ENCODE measurements around the gene AMZ2. TPM values are rescaled to one million over a fixed set of nuclear protein-coding genes. Genes with fewer than 3 reads are reported as not detected.

The AMZ2 gene
- total RNA-seq: 10 to 100 TPM in 3 of 4 donors, not detected in 1; 32.7 to 45.6 (median 32.8) TPM

DNA sequence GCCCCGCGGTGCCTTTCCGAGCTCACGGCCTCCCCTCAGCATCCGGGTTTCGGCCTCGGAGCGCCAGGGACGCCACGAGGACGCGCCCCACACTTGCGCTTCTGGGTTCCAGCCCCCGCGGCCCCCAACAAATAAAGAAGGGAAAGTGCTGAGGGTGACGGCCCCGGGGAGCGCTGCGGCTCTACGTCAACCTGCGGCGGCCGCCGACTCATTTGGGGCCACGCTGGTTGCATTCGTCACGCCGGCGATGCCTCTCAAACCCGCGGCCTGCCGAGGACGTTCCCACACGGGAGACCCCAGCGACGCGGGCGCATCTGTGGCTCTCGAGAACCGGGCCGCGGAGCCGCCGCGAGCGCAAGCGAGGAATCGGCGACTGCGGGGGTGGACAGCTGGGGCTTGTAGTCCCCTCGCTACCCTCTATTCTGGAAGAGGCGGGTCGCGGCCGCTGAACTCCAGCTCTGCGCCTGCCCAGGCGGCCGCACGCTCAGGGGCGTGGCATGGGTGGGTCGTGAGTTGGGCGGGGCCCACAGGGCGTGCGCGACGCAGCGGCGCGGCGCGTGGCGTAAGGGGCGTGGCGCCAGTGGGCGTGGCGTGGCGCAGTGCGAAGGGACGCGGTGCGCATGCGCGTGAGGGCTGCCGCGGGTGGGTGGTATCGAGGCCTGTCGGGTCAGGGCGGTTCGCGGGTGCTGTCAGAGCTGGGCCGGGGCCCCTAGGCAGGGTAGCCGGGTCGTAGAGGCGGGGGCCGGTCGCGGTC is at the start of gene AMZ2:
Gene AMZ2 (plus strand): TSS at position 599 of the 754 bp plus-strand sequence. CDS start 2,145 bp downstream, outside the sequence.
- peak; percentile 88 to 95 (median 94) for TF ChIP-seq POLR2AphosphoS5 (IDR thresholded peaks at IDR 0.05)
- peak in 1 of 5 experiments; percentile 9 for TF ChIP-seq CTCF (IDR thresholded peaks at IDR 0.05)
- peak; percentile 92 for TF ChIP-seq POLR2A (IDR thresholded peaks at IDR 0.05)
- TF ChIP-seq EP300 (IDR thresholded peaks at IDR 0.05; ENCODE audit: low read depth): no peak
- 1% methylated on average over 40 of the region's 97 CpGs; no CpG with 5 or more reads in 1 of the 2 donors for WGBS, 2 donors (ENCODE audit: low coverage in 1 of 2)

GRCh38 chr17:68198931-68199836 is 48.7 kb upstream of the AMZ2 start:
- peaks cover 90% of the 10 kb centered on the region for H3K27me3 ChIP-seq
- H3K36me3 ChIP-seq: no peaks in the 10 kb centered on the region
- intact Hi-C loops (cut with DNase I; ENCODE audit: low total_unique reads): no loop called here
- H3K9me3 ChIP-seq: no peaks in the 10 kb centered on the region
- no peak for DNase-seq
- 0% methylated on average over 65 of the region's 101 CpGs; no CpG with 5 or more reads in 1 of the 2 donors for WGBS, 2 donors (ENCODE audit: low coverage in 1 of 2)
- peak overlapping the region in 2 of 4 donors; percentile 27 to 47 for H3K4me3 ChIP-seq
- in situ Hi-C loops (cut with MboI; ENCODE audit: low pct_ligation_motif_present in 1 of 4, low pct_unique_long_range_greater_than_20kb in 1 of 4, low sequenced_read_pairs in 3 of 4): no loop called here
- no peak overlapping the region for H3K27ac ChIP-seq
- peaks cover 10 to 53% (median 48%) of the 10 kb centered on the region in 4 donors for H3K4me1 ChIP-seq
- TF ChIP-seq POLR2AphosphoS5 (IDR thresholded peaks at IDR 0.05): no peak
- TF ChIP-seq CTCF (IDR thresholded peaks at IDR 0.05): no peak
- TF ChIP-seq POLR2A (IDR thresholded peaks at IDR 0.05): no peak
- no peak for TF ChIP-seq EP300 (IDR thresholded peaks at IDR 0.05; ENCODE audit: low read depth)

More for the DNA sequence above, at the start of gene AMZ2:
- intact Hi-C loops (cut with DNase I; ENCODE audit: low total_unique reads) (no loop called here), in situ Hi-C loops (cut with MboI; ENCODE audit: low pct_ligation_motif_present in 1 of 4, low pct_unique_long_range_greater_than_20kb in 1 of 4, low sequenced_read_pairs in 3 of 4) (no loop called here)
- H3K4me1 ChIP-seq: peaks cover 0 to 27% (median 10%) of the 10 kb centered on the region in 4 donors
- H3K27me3 ChIP-seq: no peaks in the 10 kb centered on the region
- no peaks in the 10 kb centered on the region for H3K9me3 ChIP-seq
- H3K27ac ChIP-seq: peak within 1 kb of the TSS; percentile 93 to 99 (median 96)
- peak within 1 kb of the TSS; percentile 60 to 91 (median 78) for H3K4me3 ChIP-seq
- H3K36me3 ChIP-seq: peaks cover 0 to 5% (median 0%) of the 10 kb centered on the region in 4 donors
- DNase-seq: peak; percentile 96

DNA sequence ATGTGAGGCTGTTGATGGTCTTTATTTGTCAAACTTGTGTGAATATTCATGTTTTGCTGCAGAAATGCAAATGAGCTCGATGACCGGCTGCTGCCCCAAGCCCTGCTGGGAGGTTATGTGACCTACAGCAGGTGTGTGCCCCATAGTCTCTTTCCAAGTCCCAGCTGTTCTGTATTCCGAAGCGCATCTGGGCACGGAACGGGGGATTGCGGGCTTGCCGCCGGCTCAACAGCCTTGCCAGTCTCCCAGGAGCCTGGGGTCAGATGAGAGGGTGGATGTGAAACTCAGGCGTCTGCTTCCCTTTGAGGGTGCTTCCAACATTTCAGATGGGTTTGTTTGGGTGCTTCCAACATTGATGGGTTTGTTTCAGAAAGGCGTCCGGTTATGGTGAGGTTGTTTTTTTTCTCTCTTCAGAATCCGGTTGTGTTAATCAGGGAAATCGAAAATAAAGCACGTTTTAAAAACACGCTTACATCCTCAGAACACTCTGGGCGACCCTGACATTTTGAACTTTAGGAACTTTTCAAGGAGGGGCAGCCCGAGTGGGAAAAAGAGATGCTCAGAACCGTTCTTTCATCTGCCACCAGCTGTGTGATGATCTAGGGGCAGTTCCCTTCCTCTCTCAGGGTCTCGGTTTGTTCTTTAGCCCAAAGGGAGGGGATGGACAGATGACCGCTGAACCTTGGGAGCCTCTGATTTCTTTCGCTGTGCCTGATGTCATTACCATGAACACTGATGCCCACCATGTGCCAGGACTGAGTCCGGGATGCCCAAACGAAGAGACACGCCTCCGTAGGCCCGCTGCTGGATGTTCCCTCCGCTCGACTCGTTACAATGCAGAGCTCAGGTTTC is 47.8 kb upstream of the AMZ2 start:
- in situ Hi-C loops (cut with MboI; ENCODE audit: low pct_ligation_motif_present in 1 of 4, low pct_unique_long_range_greater_than_20kb in 1 of 4, low sequenced_read_pairs in 3 of 4): no loop called here
- H3K27me3 ChIP-seq: peaks cover 83% of the 10 kb centered on the region

More for the DNA sequence above, 47.8 kb upstream of the AMZ2 start:
- peaks cover 14 to 60% (median 54%) of the 10 kb centered on the region in 4 donors for H3K4me1 ChIP-seq
- WGBS, 2 donors (ENCODE audit: low coverage in 1 of 2): 3 to 6% methylated on average over 6 to 28 of the region's 30 CpGs
- intact Hi-C loops (cut with DNase I; ENCODE audit: low total_unique reads): no loop called here
- TF ChIP-seq CTCF (IDR thresholded peaks at IDR 0.05) (no peak), EP300 (IDR thresholded peaks at IDR 0.05; ENCODE audit: low read depth) (no peak), POLR2A (IDR thresholded peaks at IDR 0.05) (no peak)
- no peaks in the 10 kb centered on the region for H3K36me3 ChIP-seq
- no peak for DNase-seq
- H3K4me3 ChIP-seq: peak overlapping the region in 2 of 4 donors; percentile 10 to 47
- H3K27ac ChIP-seq: no peak overlapping the region
- no peaks in the 10 kb centered on the region for H3K9me3 ChIP-seq

All from transverse colon (tissue), 4 donors.